Kidney epithelial cell (primary cell): ENCODE results near the gene NUP42. TPM values are rescaled to one million over a fixed set of nuclear protein-coding genes. Genes with fewer than 3 reads are reported as not detected.

Experiments
- DNase-seq: peaks from one replicate; pipeline ENCODE4 v3.0.0-alpha.2; 2010; ENCODE audit warnings: low read depth
- H3K27me3 ChIP-seq: 2 replicates; pipeline ENCODE4 v1.6.0; 2011; ENCODE audit warnings: low read length; ENCODE audit not compliant: control insufficient read depth, insufficient read depth
- H3K36me3 ChIP-seq: 2 replicates; pipeline ENCODE4 v1.5.1; 2011; ENCODE audit warnings: low read length; ENCODE audit not compliant: control insufficient read depth, insufficient read depth
- H3K4me3 ChIP-seq: 2 replicates; pipeline ENCODE4 v1.5.1; 2011; ENCODE audit warnings: low read depth, mild to moderate bottlenecking, control low read depth, low read length
- total RNA-seq: library from RNA; depleted of rRNA; stranded (reverse); fragments of >200 nt; gene quantifications from 2 replicates; pipeline ENCODE4 v1.2.3, GENCODE V29; 2015
- TF ChIP-seq, protein P1 (sequence below): IDR thresholded peaks from 2 replicates; pipeline ENCODE4 v1.5.1; 2011; ENCODE audit warnings: mild to moderate bottlenecking, moderate library complexity, low read length, control low read depth, inconsistent platforms; ENCODE audit not compliant: insufficient read depth, poor library complexity, severe bottlenecking

Gene NUP42
- total RNA-seq, 1 donor from 2014 or later = 50.1 TPM

DNA sequence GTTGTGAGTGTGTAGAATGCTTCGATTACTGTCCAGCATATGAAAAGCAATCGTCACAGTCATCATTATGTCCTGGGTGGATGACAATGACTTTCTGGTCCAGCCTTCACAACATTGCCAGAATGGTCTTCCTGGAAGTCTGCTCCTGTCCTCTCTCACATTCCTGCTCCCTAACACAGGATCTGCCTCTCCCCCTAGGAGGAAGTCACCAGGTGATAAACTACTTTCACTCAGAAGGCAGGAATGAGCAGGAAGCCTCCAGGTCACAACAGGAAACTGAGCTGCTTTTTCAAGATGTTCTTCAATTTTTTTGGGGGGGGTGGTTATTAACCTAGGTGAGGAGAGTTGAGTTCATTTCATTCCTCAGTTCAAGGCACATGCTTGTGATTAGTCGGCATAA, 51.1 kb downstream of the NUP42 start:
- DNase-seq = no peak
- H3K36me3 ChIP-seq = no peaks in the 10 kb centered on the region
- TF ChIP-seq, protein P1, sequence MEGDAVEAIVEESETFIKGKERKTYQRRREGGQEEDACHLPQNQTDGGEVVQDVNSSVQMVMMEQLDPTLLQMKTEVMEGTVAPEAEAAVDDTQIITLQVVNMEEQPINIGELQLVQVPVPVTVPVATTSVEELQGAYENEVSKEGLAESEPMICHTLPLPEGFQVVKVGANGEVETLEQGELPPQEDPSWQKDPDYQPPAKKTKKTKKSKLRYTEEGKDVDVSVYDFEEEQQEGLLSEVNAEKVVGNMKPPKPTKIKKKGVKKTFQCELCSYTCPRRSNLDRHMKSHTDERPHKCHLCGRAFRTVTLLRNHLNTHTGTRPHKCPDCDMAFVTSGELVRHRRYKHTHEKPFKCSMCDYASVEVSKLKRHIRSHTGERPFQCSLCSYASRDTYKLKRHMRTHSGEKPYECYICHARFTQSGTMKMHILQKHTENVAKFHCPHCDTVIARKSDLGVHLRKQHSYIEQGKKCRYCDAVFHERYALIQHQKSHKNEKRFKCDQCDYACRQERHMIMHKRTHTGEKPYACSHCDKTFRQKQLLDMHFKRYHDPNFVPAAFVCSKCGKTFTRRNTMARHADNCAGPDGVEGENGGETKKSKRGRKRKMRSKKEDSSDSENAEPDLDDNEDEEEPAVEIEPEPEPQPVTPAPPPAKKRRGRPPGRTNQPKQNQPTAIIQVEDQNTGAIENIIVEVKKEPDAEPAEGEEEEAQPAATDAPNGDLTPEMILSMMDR = no peak
- no peak overlapping the region for H3K4me3 ChIP-seq
- H3K27me3 ChIP-seq = no peaks in the 10 kb centered on the region

DNA sequence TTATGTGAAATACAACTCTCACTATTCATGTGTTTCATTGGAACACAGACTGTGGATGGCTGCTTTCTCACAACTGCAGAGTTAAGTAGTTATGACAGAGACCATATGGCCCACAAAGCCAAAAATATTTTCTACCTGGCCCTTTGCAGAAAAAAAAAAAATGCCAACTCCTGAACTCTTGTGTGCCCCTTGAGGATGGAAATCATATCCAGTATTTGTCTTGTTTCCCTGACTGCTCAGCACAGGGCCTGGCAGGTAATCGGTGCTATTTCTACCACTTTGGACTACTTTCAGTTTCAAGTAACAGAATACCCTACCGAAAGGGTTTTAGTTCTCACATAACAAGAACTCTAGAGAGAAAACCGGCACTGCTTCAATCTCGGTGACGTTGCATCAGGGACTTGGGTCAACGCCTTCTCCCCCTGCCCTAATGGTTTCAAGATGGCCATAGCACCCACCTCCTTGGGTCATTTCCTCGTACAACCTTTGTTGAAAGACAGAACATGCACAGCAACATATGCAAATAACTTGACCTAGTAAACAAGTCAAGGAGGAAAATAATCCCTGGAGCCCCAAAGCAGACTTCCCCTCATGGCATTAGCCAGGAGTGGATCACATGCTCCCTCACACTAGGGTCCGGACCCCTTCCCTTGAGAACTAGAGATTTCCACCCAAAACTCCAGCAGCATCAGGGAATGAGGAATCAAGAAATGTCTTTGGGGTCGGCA, 52.9 kb downstream of the NUP42 start:
- no peak for DNase-seq
- TF ChIP-seq, protein P1 = no peak
- Histone ChIP-seq H3K27me3 (no peaks in the 10 kb centered on the region), H3K4me3 (no peak overlapping the region), H3K36me3 (no peaks in the 10 kb centered on the region)

DNA sequence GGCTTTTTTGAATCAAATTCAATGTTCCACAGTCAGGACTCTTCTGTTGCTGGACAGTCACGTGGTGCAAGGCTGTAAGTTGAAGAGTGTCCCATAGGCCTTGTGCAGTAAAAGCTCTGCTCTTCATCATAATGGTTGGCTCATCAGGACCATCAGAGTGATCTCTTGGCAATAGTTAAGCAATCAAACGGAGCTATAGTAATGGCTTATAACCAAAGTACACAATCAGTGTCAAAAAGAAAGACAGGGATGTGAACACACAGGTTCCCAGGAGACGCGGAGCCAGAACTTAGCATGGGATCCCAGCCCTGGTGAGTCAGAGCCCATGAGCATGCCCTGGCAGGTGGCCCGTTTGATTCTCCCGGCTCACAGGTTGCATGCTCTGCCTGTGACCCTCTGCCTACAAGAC, 54.0 kb downstream of the NUP42 start:
- H3K36me3 ChIP-seq = no peaks in the 10 kb centered on the region
- H3K27me3 ChIP-seq = no peaks in the 10 kb centered on the region
- H3K4me3 ChIP-seq = no peak overlapping the region
- DNase-seq = no peak
- TF ChIP-seq, protein P1 = no peak

DNA sequence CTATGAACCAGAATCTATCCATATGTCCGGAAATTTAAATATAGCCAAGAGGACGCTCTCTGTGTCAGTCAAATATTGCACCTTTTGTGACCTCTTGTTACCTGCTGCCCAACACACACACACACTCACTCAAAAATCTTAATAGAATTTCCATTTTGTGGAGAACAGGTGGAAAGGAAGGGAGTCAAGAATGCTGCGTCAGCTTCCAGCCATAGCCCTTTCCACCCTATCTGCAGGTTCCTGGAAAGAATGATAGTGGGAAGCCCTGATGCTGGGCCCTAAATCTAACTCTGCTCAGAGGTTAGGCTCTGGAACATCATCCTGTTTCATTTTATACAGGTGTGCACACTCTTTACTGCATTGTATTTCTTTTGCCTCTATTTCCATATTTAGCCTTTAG, 55.2 kb downstream of the NUP42 start:
- no peaks in the 10 kb centered on the region for H3K27me3 ChIP-seq
- no peaks in the 10 kb centered on the region for H3K36me3 ChIP-seq
- no peak for DNase-seq
- TF ChIP-seq, protein P1 = no peak
- no peak overlapping the region for H3K4me3 ChIP-seq

DNA sequence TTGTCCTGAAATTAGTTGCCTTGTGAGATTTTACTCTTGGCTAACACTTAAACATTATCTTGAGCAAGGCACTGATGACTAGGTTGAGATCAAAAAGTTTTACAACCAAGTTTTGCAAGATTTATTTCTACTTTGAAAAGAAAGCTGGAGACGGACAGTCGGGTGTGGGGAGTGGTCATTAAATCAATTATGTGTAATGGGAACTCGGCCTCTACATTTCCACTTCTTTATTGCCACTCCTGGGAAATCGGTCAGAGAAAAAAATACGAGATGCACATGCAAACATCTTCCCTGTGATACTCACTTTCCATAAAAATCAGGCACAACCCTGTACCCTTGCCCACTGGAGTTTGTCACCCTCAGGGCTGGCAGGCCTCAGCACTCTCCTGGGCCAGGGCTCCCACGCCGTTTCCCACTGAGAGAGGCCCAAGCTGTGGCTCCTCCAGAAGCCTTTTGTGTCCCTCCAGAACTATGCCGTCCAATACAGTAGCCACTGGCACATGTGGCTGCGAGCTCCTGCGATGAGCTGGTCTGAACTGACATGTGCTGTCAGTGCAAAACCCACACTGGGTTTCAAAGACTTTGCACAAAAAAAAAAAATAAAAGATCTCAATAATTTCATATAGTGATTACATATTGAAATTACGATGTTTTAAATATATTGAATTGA, 57.3 kb downstream of the NUP42 start:
- TF ChIP-seq, protein P1 = no peak
- H3K27me3 ChIP-seq = no peaks in the 10 kb centered on the region
- DNase-seq = no peak
- H3K4me3 ChIP-seq = no peak overlapping the region
- H3K36me3 ChIP-seq = no peaks in the 10 kb centered on the region
